Activated gamma-delta T cell (primary cell): Measurements from ENCODE around the gene SRSF7.
"Not testable (repeated sequence)": the region's sequence is repeated elsewhere in the genome, so short reads cannot be mapped to it uniquely, and the experiment has no call there.

Experiments used
- DNase-seq: peaks from one replicate; lab custom pipeline; 2025; lab: John Stamatoyannopoulos, UW

SRSF7 gene

GRCh38 chr2:38731684-38732221, 19.4 kb downstream of the SRSF7 start:
- no peak for DNase-seq

- DNase-seq, result no peak
Observed at GRCh38 chr2:38731090-38731489, 20.1 kb downstream of the SRSF7 start.

GRCh38 chr2:38728694-38729093, 22.5 kb downstream of the SRSF7 start:
- no peak for DNase-seq

GRCh38 chr2:38727661-38728060, 23.5 kb downstream of the SRSF7 start:
- DNase-seq, result no peak

- no peak for DNase-seq
Observed at GRCh38 chr2:38723173-38723572, 28.0 kb downstream of the SRSF7 start.

GRCh38 chr2:38722271-38723061, 28.7 kb downstream of the SRSF7 start:
- no peak for DNase-seq

GRCh38 chr2:38720613-38721241, 30.4 kb downstream of the SRSF7 start:
- no peak for DNase-seq

GRCh38 chr2:38719706-38720105, 31.5 kb downstream of the SRSF7 start:
- DNase-seq, result no peak

GRCh38 chr2:38718601-38719000, 32.6 kb downstream of the SRSF7 start:
- no peak for DNase-seq

- no peak for DNase-seq
Observed at GRCh38 chr2:38716185-38716584, 35.0 kb downstream of the SRSF7 start.

- not testable (repeated sequence) for DNase-seq
Observed at GRCh38 chr2:38714941-38715340, 36.2 kb downstream of the SRSF7 start.

- DNase-seq, result no peak
Observed at GRCh38 chr2:38713338-38713737, 37.8 kb downstream of the SRSF7 start.

- no peak for DNase-seq
Observed at GRCh38 chr2:38712871-38713270, 38.3 kb downstream of the SRSF7 start.

- DNase-seq, result no peak
Observed at GRCh38 chr2:38712413-38712812, 38.7 kb downstream of the SRSF7 start.

- DNase-seq, result no peak
Observed at GRCh38 chr2:38711558-38711957, 39.6 kb downstream of the SRSF7 start.

GRCh38 chr2:38709567-38710194, 41.5 kb downstream of the SRSF7 start:
- DNase-seq, result no peak

GRCh38 chr2:38708900-38709566, 42.1 kb downstream of the SRSF7 start:
- DNase-seq, result no peak

- DNase-seq, result not testable (repeated sequence)
Observed at GRCh38 chr2:38708491-38708890, 42.7 kb downstream of the SRSF7 start.

GRCh38 chr2:38706846-38707345, 44.3 kb downstream of the SRSF7 start:
- DNase-seq, result no peak

GRCh38 chr2:38704664-38705063, 46.5 kb downstream of the SRSF7 start:
- no peak for DNase-seq

- DNase-seq, result not testable (repeated sequence)
Observed at GRCh38 chr2:38703336-38703735, 47.8 kb downstream of the SRSF7 start.

GRCh38 chr2:38702413-38702812, 48.7 kb downstream of the SRSF7 start:
- DNase-seq, result no peak
